D721Med (cell line): Measurements from ENCODE around the gene IGSF21.

ENCODE experiments used
- DNase-seq: peaks from one replicate; pipeline ENCODE4 v3.0.0; 2011; ENCODE audit warnings: low spot score; ENCODE audit not compliant: insufficient read length
- FAIRE-seq: peaks from 2 replicates; lab custom pipeline; 2011; peaks lifted over from hg19 to GRCh38; lab: Jason Lieb, UNC
- CTCF ChIP-seq: IDR thresholded peaks from 2 replicates; pipeline ENCODE4 v1.5.1; 2012; ENCODE audit warnings: mild to moderate bottlenecking, control low read depth; ENCODE audit not compliant: insufficient read depth; ENCODE audit errors: missing control alignments

IGSF21 gene

DNA sequence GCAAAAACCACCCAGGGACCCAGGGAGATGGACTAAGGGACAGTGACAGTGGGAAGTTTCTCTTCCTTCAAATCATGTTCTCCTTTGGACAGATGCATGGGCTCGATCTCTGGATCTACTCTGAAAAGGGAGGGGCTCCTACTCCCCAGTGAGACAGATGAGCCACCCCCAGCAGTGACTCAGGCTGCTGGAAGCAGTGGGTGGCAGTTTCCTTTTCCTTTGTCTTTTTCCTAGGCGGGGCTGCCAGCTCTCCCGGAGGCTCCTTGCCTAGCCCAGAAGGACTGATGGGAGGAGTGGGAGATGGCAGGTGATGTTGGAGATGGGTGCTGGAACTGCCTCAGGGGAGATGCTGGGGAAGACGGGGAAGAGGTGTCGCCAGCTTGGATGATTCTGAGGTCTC lies 41.0 kb upstream of the IGSF21 start:
- FAIRE-seq (no peak), DNase-seq (no peak)
- TF ChIP-seq CTCF = no peak

- no peak for FAIRE-seq
- DNase-seq = no peak
- TF ChIP-seq CTCF = no peak
Observed at GRCh38 chr1:18069903-18070302, 37.7 kb upstream of the IGSF21 start.

- DNase-seq (no peak), FAIRE-seq (no peak)
- no peak for TF ChIP-seq CTCF
Observed at GRCh38 chr1:18072066-18072465, 35.5 kb upstream of the IGSF21 start.

GRCh38 chr1:18073066-18073642 lies 34.4 kb upstream of the IGSF21 start:
- TF ChIP-seq CTCF = no peak
- no peak for DNase-seq
- FAIRE-seq = no peak

GRCh38 chr1:18077657-18078215 lies 29.9 kb upstream of the IGSF21 start:
- FAIRE-seq = no peak

DNA sequence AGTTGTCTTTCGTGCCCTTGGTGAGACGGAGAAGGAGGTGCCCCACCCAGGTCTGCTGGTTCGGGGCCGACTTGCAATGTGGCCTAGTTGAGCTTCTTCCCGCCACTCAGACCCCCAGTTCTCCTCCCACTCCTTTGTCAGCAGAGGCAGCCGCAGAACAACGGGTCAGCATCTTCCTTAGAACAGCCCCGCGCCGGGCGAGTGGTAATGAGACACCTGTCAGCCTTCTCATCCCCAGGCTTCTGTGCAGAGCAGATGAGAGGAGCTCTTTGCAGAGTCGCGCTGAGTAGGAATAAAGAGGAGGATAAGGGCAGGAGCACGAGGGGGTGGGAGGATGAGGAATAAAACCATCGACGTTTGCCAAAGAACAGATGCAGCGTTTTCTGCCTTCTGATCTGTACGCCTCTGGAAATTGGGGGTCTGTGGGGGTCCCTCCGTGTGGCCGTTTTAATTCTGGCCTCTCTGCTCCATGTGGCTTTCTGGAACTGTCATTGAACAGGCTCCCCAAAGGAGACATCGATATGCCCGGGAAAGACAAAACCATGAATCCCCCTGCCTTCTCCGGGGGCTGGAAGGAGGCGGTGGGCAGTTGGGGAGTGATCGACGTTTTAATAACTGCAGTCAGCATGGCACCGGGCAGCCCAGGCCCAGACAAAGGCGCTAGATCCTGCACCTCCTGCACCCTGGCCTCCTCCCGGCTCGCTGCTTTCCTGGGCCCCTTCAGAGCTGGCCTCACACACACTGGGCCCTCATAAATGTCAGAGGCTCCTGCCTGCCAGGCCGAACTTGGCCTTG lies 27.5 kb upstream of the IGSF21 start:
- no peak for TF ChIP-seq CTCF
- DNase-seq = no peak
- FAIRE-seq = no peak

More at GRCh38 chr1:18077657-18078215, 29.9 kb upstream of the IGSF21 start:
- no peak for TF ChIP-seq CTCF
- DNase-seq = no peak
